IMR-90 (cell line): Measurements from ENCODE around the gene CECR2. TPM values are rescaled to one million over a fixed set of nuclear protein-coding genes. Genes with fewer than 3 reads are reported as not detected.

Source experiments
- ATAC-seq: fragments of 200-7000 bp; cut with Tn5 transposase; 2 replicates; pipeline ENCODE4 v1.9.1; 2020; ENCODE audit warnings: low read depth, mild to moderate bottlenecking, moderate library complexity
- BruUV-seq: library from RNA; stranded (reverse); fragments of 400-500 nt; replicated peaks from 2 replicates; lab custom pipeline; 2021; lab: Mats Ljungman, UMichigan
- CTCF ChIA-PET: fragments of 300-600 bp; formaldehyde crosslinking; extraction: SDS; loops from one replicate; lab custom pipeline; 2021; ENCODE audit warnings: antibody characterized with exemption; lab: Yijun Ruan, JAX
- POLR2A ChIA-PET: fragments of 300-600 bp; sonication (Branson Sonifier 250); formaldehyde crosslinking; loops from one replicate; lab custom pipeline; 2022; ENCODE audit warnings: antibody characterized with exemption; ENCODE audit not compliant: unreplicated experiment; lab: Charles Lee
- DNase-seq: peaks from one replicate; pipeline ENCODE4 v3.0.0; 2013
- H2AFZ ChIP-seq: replicated peaks from 2 replicates; pipeline ENCODE3; 2013; ENCODE audit warnings: low read length, mild to moderate bottlenecking; ENCODE audit not compliant: poor library complexity
- H2AK5ac ChIP-seq: 2 replicates; pipeline ENCODE4 v1.6.1; 2013; ENCODE audit warnings: low read depth, low read length, inconsistent platforms
- H2AK9ac ChIP-seq: replicated peaks from 2 replicates; pipeline ENCODE3; 2013; ENCODE audit warnings: mild to moderate bottlenecking, low read depth, low read length, moderate library complexity; ENCODE audit not compliant: poor library complexity
- H2BK120ac ChIP-seq: 2 replicates; pipeline ENCODE4 v1.6.1; 2013; ENCODE audit warnings: low read depth, low read length, inconsistent platforms
- H2BK15ac ChIP-seq: 3 replicates; pipeline ENCODE4 v1.6.1; 2013; ENCODE audit warnings: low read depth, low read length, inconsistent platforms
- H2BK20ac ChIP-seq: 2 replicates; pipeline ENCODE4 v1.6.1; 2013; ENCODE audit warnings: low read depth, mild to moderate bottlenecking, inconsistent platforms, low read length, moderate library complexity
- H2BK5ac ChIP-seq: 2 replicates; pipeline ENCODE4 v1.6.1; 2013; ENCODE audit warnings: mild to moderate bottlenecking, low read depth, low read length, inconsistent platforms; ENCODE audit not compliant: poor library complexity, severe bottlenecking
- H3K14ac ChIP-seq: replicated peaks from 2 replicates; pipeline ENCODE4 v1.6.1; 2013; ENCODE audit warnings: low read depth, low read length, inconsistent platforms
- H3K18ac ChIP-seq: 2 replicates; pipeline ENCODE4 v1.6.1; 2013; ENCODE audit warnings: low read depth, low read length, control low read depth
- H3K23ac ChIP-seq: 2 replicates; pipeline ENCODE4 v1.6.1; 2013; ENCODE audit warnings: low read depth, low read length, inconsistent platforms
- H3K27ac ChIP-seq: 2 replicates; pipeline ENCODE4 v1.5.1; 2013; ENCODE audit warnings: mild to moderate bottlenecking, control low read depth, low read length; ENCODE audit not compliant: insufficient read depth
- H3K27me3 ChIP-seq: 2 replicates; pipeline ENCODE4 v1.6.1; 2013; ENCODE audit warnings: low read length; ENCODE audit not compliant: control insufficient read depth, insufficient read depth
- H3K36me3 ChIP-seq: 2 replicates; pipeline ENCODE4 v1.6.1; 2013; ENCODE audit warnings: low read length, mixed read lengths; ENCODE audit not compliant: control insufficient read depth, insufficient read depth
- H3K4ac ChIP-seq: 2 replicates; pipeline ENCODE4 v1.6.1; 2013; ENCODE audit warnings: low read depth, low read length, inconsistent platforms
- H3K4me1 ChIP-seq: 2 replicates; pipeline ENCODE4 v1.6.1; 2013; ENCODE audit warnings: low read length, mixed read lengths; ENCODE audit not compliant: control insufficient read depth, insufficient read depth
- H3K4me2 ChIP-seq: 2 replicates; pipeline ENCODE4 v1.6.1; 2013; ENCODE audit warnings: low read depth, mild to moderate bottlenecking, control low read depth, low read length, moderate library complexity
- H3K4me3 ChIP-seq: 2 replicates; pipeline ENCODE4 v1.5.1; 2013; ENCODE audit warnings: low read depth, mild to moderate bottlenecking, control low read depth, low read length, moderate library complexity; ENCODE audit not compliant: insufficient read depth
- H3K56ac ChIP-seq: 2 replicates; pipeline ENCODE4 v1.6.1; 2013; ENCODE audit warnings: low read length, inconsistent platforms; ENCODE audit not compliant: insufficient read depth; ENCODE audit errors: extremely low read depth
- H3K79me1 ChIP-seq, 2 experiments: 2 replicates each; pipeline ENCODE4 v1.6.1; 2013; ENCODE audit warnings: low read length in 2 of 2, inconsistent platforms in 1 of 2, low read depth in 1 of 2
- H3K9ac ChIP-seq: 2 replicates; pipeline ENCODE4 v1.6.1; 2013; ENCODE audit warnings: low read depth, low read length, control low read depth
- H3K9me1 ChIP-seq: 2 replicates; pipeline ENCODE4 v1.6.1; 2013; ENCODE audit warnings: low read length, inconsistent platforms; ENCODE audit not compliant: insufficient read depth
- H3K9me3 ChIP-seq: 2 replicates; pipeline ENCODE4 v1.6.1; 2013; ENCODE audit warnings: low read length; ENCODE audit not compliant: control insufficient read depth, insufficient read depth
- H4K20me1 ChIP-seq: 2 replicates; pipeline ENCODE4 v1.6.1; 2013; ENCODE audit warnings: low read length, inconsistent platforms; ENCODE audit not compliant: insufficient read depth
- H4K5ac ChIP-seq: 2 replicates; pipeline ENCODE4 v1.6.1; 2013; ENCODE audit warnings: mild to moderate bottlenecking, low read depth, low read length, control low read depth
- H4K8ac ChIP-seq, 2 experiments: 2 replicates each; pipeline ENCODE4 v1.6.1; 2013; ENCODE audit warnings: low read depth in 2 of 2, low read length in 2 of 2, control low read depth in 1 of 2, inconsistent platforms in 1 of 2
- H4K91ac ChIP-seq: 2 replicates; pipeline ENCODE4 v1.6.1; 2013; ENCODE audit warnings: low read depth, low read length, inconsistent platforms; ENCODE audit not compliant: insufficient read depth
- BHLHE40 ChIP-seq: fragments of 150-350 bp; IDR thresholded peaks from 2 replicates; pipeline ENCODE4 v1.6.1; 2016; ENCODE audit warnings: mild to moderate bottlenecking, low read depth, low read length
- CEBPB ChIP-seq: IDR thresholded peaks from 2 replicates; pipeline ENCODE4 v1.6.1; 2012; ENCODE audit warnings: low read depth, low read length, improper control_type of control experiment
- CHD1 ChIP-seq: IDR thresholded peaks from 2 replicates; pipeline ENCODE4 v1.6.1; 2012; ENCODE audit warnings: low read depth, low read length, improper control_type of control experiment
- CTCF ChIP-seq: conservative IDR thresholded peaks from 2 replicates; pipeline ENCODE4 v1.5.1; 2012; ENCODE audit warnings: mild to moderate bottlenecking, low read depth, low read length, improper control_type of control experiment
- ELK1 ChIP-seq: fragments of 150-350 bp; IDR thresholded peaks from 2 replicates; pipeline ENCODE4 v1.6.1; 2016; ENCODE audit warnings: low read depth, mild to moderate bottlenecking, low read length, moderate library complexity, borderline replicate concordance
- FOS ChIP-seq: fragments of 150-350 bp; IDR thresholded peaks from 2 replicates; pipeline ENCODE4 v1.6.1; 2016; ENCODE audit warnings: low read depth, low read length
- MAFK ChIP-seq: IDR thresholded peaks from 2 replicates; pipeline ENCODE4 v1.6.1; 2012; ENCODE audit warnings: low read depth, low read length, improper control_type of control experiment
- MAZ ChIP-seq: IDR thresholded peaks from 2 replicates; pipeline ENCODE4 v1.6.1; 2012; ENCODE audit warnings: low read depth, mild to moderate bottlenecking, low read length, improper control_type of control experiment, moderate library complexity, borderline replicate concordance
- MXI1 ChIP-seq: IDR thresholded peaks from 2 replicates; pipeline ENCODE4 v1.6.1; 2012; ENCODE audit warnings: low read depth, mild to moderate bottlenecking, low read length, moderate library complexity, borderline replicate concordance
- NFE2L2 ChIP-seq: fragments of 150-350 bp; IDR thresholded peaks from 2 replicates; pipeline ENCODE4 v1.6.1; 2016; ENCODE audit warnings: low read depth, mild to moderate bottlenecking, low read length
- POLR2A ChIP-seq: IDR thresholded peaks from 2 replicates; pipeline ENCODE4 v1.6.1; 2012; ENCODE audit warnings: mild to moderate bottlenecking, low read depth, low read length
- RAD21 ChIP-seq: IDR thresholded peaks from 2 replicates; pipeline ENCODE4 v1.6.1; 2012; ENCODE audit warnings: low read length, improper control_type of control experiment
- RCOR1 ChIP-seq: IDR thresholded peaks from 2 replicates; pipeline ENCODE4 v1.6.1; 2012; ENCODE audit warnings: mild to moderate bottlenecking, low read length, improper control_type of control experiment; ENCODE audit not compliant: insufficient replicate concordance
- RFX5 ChIP-seq: IDR thresholded peaks from 2 replicates; pipeline ENCODE4 v1.8.0; 2012; ENCODE audit warnings: low read depth, mild to moderate bottlenecking, low read length, moderate library complexity
- SMC3 ChIP-seq: fragments of 150-350 bp; IDR thresholded peaks from 2 replicates; pipeline ENCODE4 v1.6.1; 2016; ENCODE audit warnings: low read depth, mild to moderate bottlenecking, antibody characterized with exemption, low read length, moderate library complexity
- USF2 ChIP-seq: fragments of 150-350 bp; IDR thresholded peaks from 2 replicates; pipeline ENCODE4 v1.6.1; 2017; ENCODE audit warnings: mild to moderate bottlenecking, antibody characterized with exemption, low read length, low read depth
- WGBS, 2 experiments: methylation state at CpG; one replicate each; pipeline versions ENCODE4 v1.1.5 to v1.1.7; 2013; ENCODE audit warnings: missing lambda C conversion rate in 2 of 2; ENCODE audit not compliant: insufficient read length in 1 of 2; ENCODE audit errors: extremely low coverage in 2 of 2; 5-methylcytosine and 5-hydroxymethylcytosine counted together
- dilution Hi-C: fragments of 300-500 bp; cut with HindIII; formaldehyde crosslinking; loops from one replicate; pipeline ENCODE4 v1.14.3; 2018; ENCODE audit warnings: low sequenced_read_pairs; ENCODE audit not compliant: unreplicated experiment
- in situ Hi-C: fragments of 300-500 bp; cut with MboI; formaldehyde crosslinking; loops from 3 replicates; pipeline ENCODE4 v1.14.3; 2019; ENCODE audit warnings: low sequenced_read_pairs, inconsistent platforms, mixed read lengths
- intact Hi-C: fragments of 100-400 bp; cut with micrococcal nuclease; formaldehyde crosslinking; loops from 2 replicates; pipeline ENCODE4 v1.10.0; 2022
- polyA plus RNA-seq, 3 experiments: library from polyadenylated mRNA; depleted of rRNA; stranded (reverse); fragments of >200 nt; gene quantifications; 2 replicates each; pipeline ENCODE4 v1.2.3, GENCODE V29; 2012; ENCODE audit warnings: low replicate concordance in 1 of 3
- total RNA-seq: library from RNA; depleted of rRNA; stranded (reverse); fragments of >200 nt; gene quantifications from 2 replicates; pipeline ENCODE4 v1.2.3, GENCODE V29; 2012

Gene CECR2
- total and polyA plus RNA-seq, 2 of the 4 experiments (the other 2 are of a cell fraction): under 0.01 TPM; not detected in 1

- Histone ChIP-seq H3K4me3 (no peak overlapping the region), H4K5ac (no peak overlapping the region), H2AFZ (no peak overlapping the region), H4K91ac (no peak overlapping the region), H3K27me3 (peaks cover 3% of the 10 kb centered on the region), H3K23ac (no peak overlapping the region), H2BK120ac (no peak overlapping the region), H3K27ac (no peak overlapping the region), H3K4me1 (no peaks in the 10 kb centered on the region), H2BK5ac (no peak overlapping the region), H3K36me3 (no peaks in the 10 kb centered on the region), H3K18ac (no peak overlapping the region), H2BK15ac (no peak overlapping the region), H3K9me1 (no peaks in the 10 kb centered on the region), H4K20me1 (no peaks in the 10 kb centered on the region), H2AK9ac (no peak overlapping the region), H3K9ac (no peak overlapping the region), H3K4me2 (no peak overlapping the region), H3K4ac (no peak overlapping the region), H3K79me1 (no peaks in the 10 kb centered on the region), H4K8ac (no peak overlapping the region), H3K9me3 (no peaks in the 10 kb centered on the region), H3K56ac (no peak overlapping the region), H2AK5ac (no peak overlapping the region), H3K14ac (no peak overlapping the region), H2BK20ac (no peak overlapping the region)
- no peak for TF ChIP-seq CEBPB
- TF ChIP-seq FOS: no peak
- TF ChIP-seq RAD21: no peak
- TF ChIP-seq ELK1: no peak
- TF ChIP-seq RCOR1: no peak
- no peak for TF ChIP-seq NFE2L2
- no peak for TF ChIP-seq USF2
- no peak for TF ChIP-seq RFX5
- TF ChIP-seq MXI1: no peak
- no peak for TF ChIP-seq BHLHE40
- no peak for TF ChIP-seq CTCF
- TF ChIP-seq MAFK: no peak
- TF ChIP-seq SMC3: no peak
- TF ChIP-seq POLR2A: no peak
- TF ChIP-seq MAZ: no peak
- TF ChIP-seq CHD1: no peak
- no TSS peak for BruUV-seq
- no peak for ATAC-seq
- ChIA-PET CTCF (no interaction called here), POLR2A (no interaction called here)
- 93% methylated on average over 2 of the region's 6 CpGs; no CpG with 5 or more reads in 1 of the 2 experiments for WGBS, 2 experiments
- DNase-seq: no peak
- intact Hi-C loops (no loop called here), in situ Hi-C loops (no loop called here), dilution Hi-C loops (no loop called here)
These were observed 102.8 kb downstream of the CECR2 start for GRCh38 chr22:17471886-17472535.
